OCI-LY1 (cell line): ENCODE results near the gene KAT7.

Experiments used
- CTCF ChIP-seq: fragments of 200-600 bp; sonication (generic), shearing (Covaris generic); IDR thresholded peaks from 2 replicates; pipeline ENCODE4 v1.5.1; 2017; ENCODE audit warnings: mild to moderate bottlenecking, antibody characterized with exemption, low read length, moderate library complexity, mixed read lengths
- EZH2 ChIP-seq: fragments of 200-600 bp; sonication (generic), shearing (Covaris generic); IDR thresholded peaks from 2 replicates; pipeline ENCODE4 v1.8.0; 2017; ENCODE audit warnings: borderline replicate concordance, mixed run types, mild to moderate bottlenecking, antibody characterized with exemption, low read length, moderate library complexity, mixed read lengths

GRCh38 chr17:49821916-49822315 lies 33.4 kb downstream of the KAT7 start:
- TF ChIP-seq CTCF (no peak), EZH2 (no peak)
